ENCODE data around the gene PI16. TPM values are rescaled to one million over a fixed set of nuclear protein-coding genes. Genes with fewer than 3 reads are reported as not detected.

Gene PI16
- polyA plus RNA-seq, 3 donors: 0.22 TPM; not detected in 2

DNA sequence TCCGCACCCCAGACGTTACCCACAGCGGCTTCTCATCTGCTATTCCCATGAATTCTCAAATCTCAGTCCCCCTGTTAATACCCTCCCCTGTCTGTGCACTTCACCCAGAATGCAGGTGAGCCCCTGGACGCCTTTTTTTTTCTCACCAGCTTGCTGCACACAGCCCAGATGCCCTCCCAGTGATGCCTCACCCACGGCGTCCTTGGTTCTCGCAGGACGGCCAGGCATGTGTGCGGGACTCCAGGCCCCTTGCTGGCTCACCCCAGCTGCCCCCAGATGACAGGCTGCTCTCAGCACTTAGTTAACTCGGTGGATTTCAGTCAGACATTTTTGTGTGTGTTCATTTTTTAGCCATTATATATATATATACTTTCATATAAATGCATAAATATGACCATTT is 25.4 kb upstream of the PI16 start:
- Histone ChIP-seq H3K27me3 (ENCODE audit: control insufficient read depth in 2 of 2, insufficient read depth in 2 of 2, low read length in 2 of 2) (no peaks in the 10 kb centered on the region), H3K27ac (ENCODE audit: low read depth in 1 of 2, low read length in 2 of 2) (no peak overlapping the region), H3K4me3 (replicated peaks in 1 of 3; ENCODE audit: low read depth in 2 of 3, low read length in 3 of 3) (no peak overlapping the region), H3K4me1 (ENCODE audit: control insufficient read depth in 1 of 2, insufficient read depth in 2 of 2, low read length in 2 of 2) (no peaks in the 10 kb centered on the region), H3K36me3 (replicated peaks in 1 of 2; ENCODE audit: control insufficient read depth in 1 of 2, insufficient read depth in 2 of 2, low read length in 2 of 2) (peaks cover 15 to 32% of the 10 kb centered on the region in 2 donors), H3K79me2 (ENCODE audit: insufficient read depth, low read length) (no peaks in the 10 kb centered on the region), H3K9me3 (replicated peaks in 1 of 2; ENCODE audit: control insufficient read depth in 1 of 2, insufficient read depth in 1 of 2, low read length in 2 of 2) (no peaks in the 10 kb centered on the region), H3K4me2 (replicated peaks; ENCODE audit: extremely low read depth, low read length, poor library complexity, severe bottlenecking) (no peak overlapping the region), H4K20me1 (ENCODE audit: insufficient read depth, low read length) (no peaks in the 10 kb centered on the region), H3K9ac (ENCODE audit: insufficient read depth, low read length, poor library complexity, severe bottlenecking) (no peak overlapping the region), H2AFZ (ENCODE audit: insufficient read depth, low read depth, low read length, poor library complexity, severe bottlenecking) (no peak overlapping the region)
- peak overlapping the region in 2 of 7 donors; percentile 31 to 51 for H3K27ac Mint-ChIP-seq
- H3K4me3 Mint-ChIP-seq: no peak overlapping the region
- intact Hi-C loops (cut with micrococcal nuclease): no loop called here
- 92% methylated on average over 9 of the region's 10 CpGs for WGBS (ENCODE audit: insufficient coverage)
- peaks cover 33 to 38% of the 10 kb centered on the region in 2 donors for H3K36me3 Mint-ChIP-seq
- TF ChIP-seq, protein P1, sequence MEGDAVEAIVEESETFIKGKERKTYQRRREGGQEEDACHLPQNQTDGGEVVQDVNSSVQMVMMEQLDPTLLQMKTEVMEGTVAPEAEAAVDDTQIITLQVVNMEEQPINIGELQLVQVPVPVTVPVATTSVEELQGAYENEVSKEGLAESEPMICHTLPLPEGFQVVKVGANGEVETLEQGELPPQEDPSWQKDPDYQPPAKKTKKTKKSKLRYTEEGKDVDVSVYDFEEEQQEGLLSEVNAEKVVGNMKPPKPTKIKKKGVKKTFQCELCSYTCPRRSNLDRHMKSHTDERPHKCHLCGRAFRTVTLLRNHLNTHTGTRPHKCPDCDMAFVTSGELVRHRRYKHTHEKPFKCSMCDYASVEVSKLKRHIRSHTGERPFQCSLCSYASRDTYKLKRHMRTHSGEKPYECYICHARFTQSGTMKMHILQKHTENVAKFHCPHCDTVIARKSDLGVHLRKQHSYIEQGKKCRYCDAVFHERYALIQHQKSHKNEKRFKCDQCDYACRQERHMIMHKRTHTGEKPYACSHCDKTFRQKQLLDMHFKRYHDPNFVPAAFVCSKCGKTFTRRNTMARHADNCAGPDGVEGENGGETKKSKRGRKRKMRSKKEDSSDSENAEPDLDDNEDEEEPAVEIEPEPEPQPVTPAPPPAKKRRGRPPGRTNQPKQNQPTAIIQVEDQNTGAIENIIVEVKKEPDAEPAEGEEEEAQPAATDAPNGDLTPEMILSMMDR (IDR thresholded peaks at IDR 0.05): no peak
- peaks cover 4 to 6% (median 5%) of the 10 kb centered on the region in 3 donors for H3K27me3 Mint-ChIP-seq (ENCODE audit: low read depth in 3 of 3)
- H3K4me1 Mint-ChIP-seq: no peaks in the 10 kb centered on the region
- H3K9me3 Mint-ChIP-seq: no peaks in the 10 kb centered on the region
- no peak for DNase-seq

DNA sequence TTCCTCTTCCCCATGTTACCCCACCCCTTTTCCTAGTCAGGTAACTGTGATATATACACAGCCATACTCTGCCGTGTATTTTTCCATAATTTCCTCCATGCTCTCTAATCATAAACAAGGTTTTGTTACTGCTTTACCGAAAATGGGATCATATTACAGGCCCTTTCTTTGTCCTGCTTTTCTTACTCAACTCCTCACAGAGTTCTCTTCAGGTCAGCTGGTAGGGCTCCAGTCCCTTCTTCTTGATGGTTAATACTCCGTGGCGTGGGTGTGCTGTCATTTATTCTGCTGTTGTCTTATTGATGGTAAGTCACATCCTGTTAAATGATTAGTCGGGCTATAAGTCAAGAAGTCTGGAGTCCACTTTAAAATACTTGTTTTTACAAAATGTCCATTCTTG is 24.9 kb upstream of the PI16 start:
- Histone ChIP-seq H3K9ac (ENCODE audit: insufficient read depth, low read length, poor library complexity, severe bottlenecking) (no peak overlapping the region), H3K36me3 (replicated peaks in 1 of 2; ENCODE audit: control insufficient read depth in 1 of 2, insufficient read depth in 2 of 2, low read length in 2 of 2) (peaks cover 11 to 27% of the 10 kb centered on the region in 2 donors), H3K4me3 (replicated peaks in 1 of 3; ENCODE audit: low read depth in 2 of 3, low read length in 3 of 3) (no peak overlapping the region), H3K27me3 (ENCODE audit: control insufficient read depth in 2 of 2, insufficient read depth in 2 of 2, low read length in 2 of 2) (no peaks in the 10 kb centered on the region), H3K4me2 (replicated peaks; ENCODE audit: extremely low read depth, low read length, poor library complexity, severe bottlenecking) (no peak overlapping the region), H2AFZ (ENCODE audit: insufficient read depth, low read depth, low read length, poor library complexity, severe bottlenecking) (no peak overlapping the region), H3K27ac (ENCODE audit: low read depth in 1 of 2, low read length in 2 of 2) (no peak overlapping the region), H4K20me1 (ENCODE audit: insufficient read depth, low read length) (no peaks in the 10 kb centered on the region), H3K4me1 (ENCODE audit: control insufficient read depth in 1 of 2, insufficient read depth in 2 of 2, low read length in 2 of 2) (no peaks in the 10 kb centered on the region), H3K9me3 (replicated peaks in 1 of 2; ENCODE audit: control insufficient read depth in 1 of 2, insufficient read depth in 1 of 2, low read length in 2 of 2) (no peaks in the 10 kb centered on the region), H3K79me2 (ENCODE audit: insufficient read depth, low read length) (no peaks in the 10 kb centered on the region)
- Mint-ChIP-seq H3K4me3 (no peak overlapping the region), H3K27ac (no peak overlapping the region), H3K36me3 (peaks cover 29 to 34% of the 10 kb centered on the region in 2 donors), H3K9me3 (no peaks in the 10 kb centered on the region), H3K27me3 (ENCODE audit: low read depth in 3 of 3) (peaks cover 4 to 6% (median 5%) of the 10 kb centered on the region in 3 donors), H3K4me1 (no peaks in the 10 kb centered on the region)
- TF ChIP-seq, protein P1 (IDR thresholded peaks at IDR 0.05): no peak
- no peak for DNase-seq
- intact Hi-C loops (cut with micrococcal nuclease): no loop called here
- WGBS (ENCODE audit: insufficient coverage): 90% methylated on average over 3 of the region's 5 CpGs

Data from CD14-positive monocyte (primary cell).